NCI-H524 treated with DMSO at 0.1 percent for 48 hours (cell line): ENCODE results near the gene DTWD2.
"Not testable (repeated sequence)": the region's sequence is repeated elsewhere in the genome, so short reads cannot be mapped to it uniquely, and the experiment has no call there.

Experiments
- DNase-seq: peaks from one replicate; lab custom pipeline; 2025; lab: John Stamatoyannopoulos, UW

DTWD2 gene

DNA sequence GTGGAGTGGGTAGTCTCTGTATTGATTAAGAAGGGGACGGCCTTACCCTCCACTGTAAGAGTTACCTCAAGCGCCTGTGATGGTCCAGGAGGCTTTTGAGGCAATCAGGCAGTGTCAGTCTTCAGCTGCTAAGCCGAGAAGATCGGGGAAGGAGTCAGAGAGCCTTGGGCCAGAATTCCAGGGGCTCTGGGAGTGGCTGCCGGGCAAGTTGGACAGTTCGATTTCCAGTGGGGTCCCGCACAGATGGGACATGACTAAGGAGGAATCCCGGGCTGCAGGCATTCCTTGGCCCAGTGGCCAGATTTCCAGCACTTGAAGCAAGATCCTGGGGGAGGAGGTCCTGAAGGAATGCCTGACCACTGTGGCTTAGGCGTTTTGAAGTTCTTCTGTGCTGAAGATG is 38.0 kb downstream of the DTWD2 start:
- DNase-seq: not testable (repeated sequence)

- no peak for DNase-seq
These were observed 42.1 kb downstream of the DTWD2 start for GRCh38 chr5:118946138-118946800.

GRCh38 chr5:118937393-118938061 is 50.8 kb downstream of the DTWD2 start:
- no peak for DNase-seq

DNA sequence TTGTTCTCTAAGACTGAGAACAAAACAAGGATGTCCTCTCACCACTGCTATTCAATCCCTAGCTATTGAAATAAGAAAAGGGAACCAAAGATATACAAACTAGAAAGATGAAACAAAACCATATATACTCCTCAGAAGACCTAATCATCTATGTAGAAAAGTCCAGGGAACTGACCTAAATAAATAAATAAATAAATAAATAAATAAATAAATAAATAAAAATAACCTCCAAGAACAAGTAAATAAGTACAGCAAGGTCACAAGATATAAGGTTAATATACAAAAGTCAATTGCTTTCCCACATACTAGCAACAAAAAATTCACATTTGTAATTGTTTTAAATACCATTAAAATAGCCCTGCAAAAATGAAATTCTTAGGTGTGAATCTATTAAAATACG is 54.6 kb downstream of the DTWD2 start:
- no peak for DNase-seq

DNA sequence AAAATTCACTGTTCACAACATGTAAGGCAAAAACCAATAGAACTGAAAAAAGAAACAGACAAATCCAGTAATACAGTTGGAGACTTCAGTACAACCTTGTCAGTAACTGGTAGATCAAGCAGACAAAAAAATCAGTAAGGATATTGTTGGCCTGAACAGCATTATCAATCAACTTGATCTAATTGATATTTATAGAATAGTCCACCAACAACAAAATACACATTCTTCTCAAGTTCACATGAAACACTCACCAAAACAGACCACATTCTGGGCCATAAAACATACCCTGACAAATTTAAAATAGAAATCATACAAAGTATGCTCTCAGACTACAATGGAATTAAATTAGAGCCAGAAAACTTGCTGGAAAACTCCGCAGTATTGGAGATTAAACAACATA is 56.8 kb downstream of the DTWD2 start:
- no peak for DNase-seq

DNA sequence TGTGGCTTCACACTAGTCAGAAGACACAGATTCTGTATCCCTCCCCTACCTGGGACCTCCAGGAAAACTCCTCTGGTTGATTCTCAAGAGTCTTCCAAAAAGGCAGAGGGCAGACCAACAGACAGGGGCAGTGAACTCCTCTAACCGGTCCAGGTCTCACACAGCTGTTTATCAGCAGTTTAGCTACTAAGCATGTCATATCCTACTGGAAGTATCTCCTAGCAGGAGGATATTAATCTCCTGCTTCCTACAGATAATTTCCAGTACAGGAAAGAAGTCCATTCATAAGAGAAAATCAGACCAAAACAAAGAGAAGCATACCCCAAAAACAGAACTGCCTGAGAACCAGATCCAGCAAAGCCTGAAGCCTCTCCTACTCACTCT is 64.3 kb downstream of the DTWD2 start:
- DNase-seq: no peak

- DNase-seq: no peak
These were observed 64.9 kb downstream of the DTWD2 start for GRCh38 chr5:118923295-118924005.

GRCh38 chr5:118921866-118922265 is 66.5 kb downstream of the DTWD2 start:
- DNase-seq: no peak

GRCh38 chr5:118919016-118919415 is 69.3 kb downstream of the DTWD2 start:
- DNase-seq: no peak

DNA sequence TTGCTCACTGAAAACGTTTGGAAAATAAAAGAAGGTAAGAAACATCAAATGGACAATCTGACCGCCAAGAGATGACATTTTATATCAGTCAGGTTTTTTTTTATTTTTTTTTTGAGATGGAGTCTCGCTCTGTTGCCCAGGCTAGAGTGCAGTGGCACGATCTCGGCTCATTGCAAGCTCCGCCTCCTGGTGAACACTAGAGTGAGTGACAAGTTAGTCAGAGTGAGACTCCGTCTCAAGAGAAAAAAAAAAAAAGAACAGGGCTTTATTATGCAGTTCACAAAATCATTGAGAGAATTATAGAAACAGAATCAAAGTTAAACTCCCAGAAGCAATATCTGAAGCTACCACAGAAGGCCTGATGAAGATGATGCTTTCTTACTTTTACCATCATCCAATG is 70.1 kb downstream of the DTWD2 start:
- no peak for DNase-seq

- DNase-seq: not testable (repeated sequence)
These were observed 80.8 kb downstream of the DTWD2 start for GRCh38 chr5:118907536-118907935.

DNA sequence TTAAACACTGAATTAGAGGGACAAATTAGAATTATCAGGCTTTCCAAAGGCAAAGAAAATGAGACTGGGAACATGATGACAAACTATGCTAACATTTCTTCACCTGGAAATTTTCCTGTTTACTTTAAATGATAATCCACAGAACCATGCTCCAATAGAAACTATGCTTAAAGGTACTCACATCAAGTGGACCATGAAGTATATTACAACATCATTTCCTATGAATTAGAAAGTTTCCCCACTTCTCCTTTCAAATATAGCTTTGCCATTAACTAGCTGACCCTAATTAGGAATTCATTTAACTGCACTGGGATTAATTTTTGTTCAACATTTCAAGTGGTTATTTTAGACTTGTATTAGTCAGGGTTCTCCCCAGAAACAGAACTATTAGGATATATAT is 81.4 kb downstream of the DTWD2 start:
- DNase-seq: no peak

DNA sequence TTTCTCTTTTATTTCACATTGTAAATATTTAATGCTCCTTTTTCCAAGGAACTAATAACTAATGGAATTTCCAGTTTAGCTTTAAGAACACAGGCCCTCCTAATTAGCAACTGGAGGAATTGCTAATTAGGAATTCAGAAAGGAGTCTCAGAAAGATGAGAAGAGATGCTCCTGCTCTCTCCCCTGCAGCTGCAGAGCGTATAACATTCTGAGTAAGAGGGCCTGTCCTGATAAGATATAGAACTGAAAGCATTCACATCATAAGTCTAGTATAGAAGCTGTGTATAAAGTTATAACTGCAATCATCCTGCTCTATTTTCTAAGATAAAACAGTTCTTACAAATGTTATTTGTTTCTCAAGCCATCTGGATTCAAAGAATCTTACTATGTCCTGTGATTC is 83.2 kb downstream of the DTWD2 start:
- no peak for DNase-seq

- peak; percentile 77 for DNase-seq
These were observed 85.5 kb downstream of the DTWD2 start for GRCh38 chr5:118902656-118903438.

DNA sequence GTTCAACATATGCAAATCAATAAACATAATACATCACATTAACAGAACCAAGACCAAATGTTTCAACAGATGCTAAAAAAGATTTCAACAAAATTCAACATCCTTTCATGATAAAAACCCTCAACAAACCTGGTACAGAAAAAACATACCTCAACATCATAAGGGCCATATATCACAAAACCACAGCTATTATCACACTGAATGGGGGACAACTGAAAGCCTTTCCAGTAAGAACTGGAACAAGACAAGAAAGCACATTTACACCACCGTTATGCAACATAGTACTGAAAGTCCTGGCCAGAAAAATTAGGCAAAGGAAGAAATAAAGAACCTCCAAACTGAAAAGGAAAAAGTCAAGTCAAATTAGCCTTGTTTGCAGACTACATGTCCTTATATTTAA is 93.6 kb downstream of the DTWD2 start:
- DNase-seq: no peak

DNA sequence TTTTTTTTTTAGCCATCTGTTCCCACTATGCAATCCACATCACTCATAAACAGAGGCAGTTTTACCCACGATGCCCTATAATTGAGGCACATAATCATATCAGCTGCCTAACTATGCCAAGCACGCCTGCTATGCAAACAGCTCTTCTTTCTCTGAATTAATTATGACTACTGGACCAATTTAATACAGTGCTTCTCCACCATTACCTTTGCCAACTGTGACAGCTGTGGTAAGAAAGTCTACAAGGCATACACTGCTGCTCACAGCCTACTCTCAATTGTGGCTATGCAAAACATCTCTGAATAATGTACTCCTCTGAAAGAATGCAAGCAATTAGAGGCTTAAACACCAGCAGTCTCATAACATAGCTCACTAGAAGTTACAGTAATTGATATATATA is 97.1 kb downstream of the DTWD2 start:
- DNase-seq: peak; percentile 76

GRCh38 chr5:118889165-118889564 is 99.2 kb downstream of the DTWD2 start:
- no peak for DNase-seq

GRCh38 chr5:118888556-118888955 is 99.8 kb downstream of the DTWD2 start:
- no peak for DNase-seq

DNA sequence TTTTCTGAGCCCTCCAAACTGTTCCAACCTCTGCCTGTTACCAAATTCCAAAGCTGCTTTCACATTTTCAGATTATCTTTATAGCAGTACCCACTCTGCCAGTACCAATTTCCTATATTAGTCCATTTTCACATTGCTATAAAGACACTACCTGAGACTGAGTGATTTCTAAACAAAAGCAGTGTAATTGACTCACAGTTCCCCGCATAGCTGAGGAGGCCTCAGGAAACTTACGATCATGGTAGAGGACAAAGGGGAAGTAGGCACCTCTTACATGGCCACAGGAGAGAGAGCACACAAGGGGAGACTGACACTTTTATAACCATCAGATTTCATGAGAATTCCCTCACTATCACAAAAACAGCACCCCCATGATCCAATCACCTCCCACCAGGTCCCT is 105.0 kb downstream of the DTWD2 start:
- DNase-seq: no peak

- DNase-seq: no peak
These were observed 105.7 kb downstream of the DTWD2 start for GRCh38 chr5:118882666-118883065.

DNA sequence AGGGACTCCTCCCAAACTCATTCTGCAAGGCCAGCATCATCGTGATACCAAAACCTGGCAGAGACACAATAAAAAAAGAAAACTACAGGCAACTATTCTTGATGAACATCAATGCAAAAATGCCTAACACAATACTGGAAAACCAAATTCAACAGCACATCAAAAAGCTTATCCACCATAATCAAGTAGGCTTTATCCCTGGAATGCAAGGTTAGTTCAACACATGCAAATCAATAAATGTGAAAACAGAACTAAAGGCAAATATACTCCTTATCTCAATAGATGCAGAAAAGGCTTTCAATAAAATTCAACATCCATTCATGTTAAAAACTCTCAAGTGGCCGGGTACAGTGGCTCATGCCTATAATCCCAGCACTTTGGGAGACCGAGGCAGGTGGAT is 111.5 kb downstream of the DTWD2 start:
- not testable (repeated sequence) for DNase-seq

- no peak for DNase-seq
These were observed 113.2 kb downstream of the DTWD2 start for GRCh38 chr5:118875131-118875530.

DNA sequence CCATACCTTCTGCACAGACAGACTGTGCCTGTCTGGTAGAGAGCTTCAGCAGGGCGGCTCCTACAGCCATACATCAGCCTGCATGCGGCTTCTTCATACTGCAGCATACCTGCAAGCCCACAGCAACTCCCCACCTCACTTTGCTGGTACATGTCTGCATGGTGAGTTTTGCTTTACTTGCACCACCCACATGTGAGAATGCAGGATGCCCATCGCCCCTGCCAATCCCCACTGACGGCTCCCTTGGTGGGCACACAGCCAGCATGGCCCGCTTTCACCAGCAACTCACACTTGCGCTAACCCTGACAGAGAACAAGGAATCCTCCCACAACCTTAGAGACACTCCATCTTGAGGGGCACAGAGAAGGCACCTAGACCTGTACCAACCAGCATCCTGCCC is 114.9 kb downstream of the DTWD2 start:
- DNase-seq: no peak
